Upper lobe of left lung (tissue), 4 donors: ENCODE measurements around the gene CACNB2.

Experiments used
- CTCF ChIP-seq, 6 experiments: fragments of 450-650 bp in 4 of 6; fragments of 200-600 bp in 2 of 6; sonication (generic) in 2 of 6; IDR thresholded peaks; one replicate each; pipeline ENCODE4 v1.5.1; 2016 to 2019; ENCODE audit warnings: antibody characterized with exemption in 6 of 6
- EP300 ChIP-seq, 4 donors: sonication (generic); formaldehyde crosslinking; IDR thresholded peaks; one replicate each; pipeline ENCODE4 v1.5.1; 2017; ENCODE audit warnings: antibody characterized with exemption in 4 of 4, control low read depth in 2 of 4
- POLR2A ChIP-seq, 4 donors: fragments of 450-650 bp; IDR thresholded peaks; one replicate each; pipeline ENCODE4 v1.5.1; 2016 to 2017; ENCODE audit warnings: antibody characterized with exemption in 4 of 4, mild to moderate bottlenecking in 2 of 4

GRCh38 chr10:18133046-18133445 is 7.2 kb upstream of the CACNB2 start:
- TF ChIP-seq CTCF (IDR thresholded peaks at IDR 0.05) (no peak), POLR2A (IDR thresholded peaks at IDR 0.05) (no peak), EP300 (IDR thresholded peaks at IDR 0.05) (no peak)
